ENCODE measurements around the gene IFRD2.
"Not testable (repeated sequence)": the region's sequence is repeated elsewhere in the genome, so short reads cannot be mapped to it uniquely, and the experiment has no call there.

IFRD2 gene

GRCh38 chr3:50300681-50301254 lies 8.5 kb upstream of the IFRD2 start:
- DNase-seq, result no peak

DNA sequence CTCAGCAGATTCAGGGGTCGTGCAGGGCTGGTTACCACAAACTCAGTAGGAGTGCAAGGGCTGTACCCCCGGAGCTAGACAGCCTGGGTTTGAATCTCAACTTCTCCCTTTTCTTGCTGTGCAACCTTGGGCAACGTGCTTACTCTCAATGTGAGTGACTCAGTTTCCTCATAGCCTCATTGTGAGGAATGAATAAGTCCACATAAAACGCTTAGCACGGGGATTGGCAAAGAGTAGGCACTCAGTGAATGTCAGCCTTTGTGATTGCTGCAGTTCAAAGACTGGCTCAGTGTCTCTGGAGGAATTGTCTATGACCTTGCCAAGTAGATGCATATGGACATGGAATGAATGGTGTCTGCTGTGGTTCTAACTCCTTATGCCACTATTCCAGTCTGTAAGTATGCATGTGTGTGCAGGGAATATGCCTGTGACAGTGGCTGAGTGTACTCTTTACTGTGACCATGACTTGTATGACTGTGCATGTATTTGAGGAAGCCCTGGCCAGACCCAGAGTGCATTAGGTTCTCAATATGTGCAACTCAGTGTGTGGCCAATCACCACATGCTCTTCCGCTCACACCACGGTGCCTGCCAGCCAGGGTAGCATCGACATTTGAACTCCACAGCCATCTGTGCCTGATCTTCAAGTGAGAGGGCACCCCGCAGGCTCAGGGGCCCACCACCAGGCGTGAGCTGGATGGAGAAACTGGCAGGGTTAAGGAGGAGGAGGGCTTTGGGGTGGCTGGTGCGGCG lies 7.9 kb upstream of the IFRD2 start:
- DNase-seq, result no peak

GRCh38 chr3:50299638-50299928 lies 7.4 kb upstream of the IFRD2 start:
- no peak for DNase-seq

DNA sequence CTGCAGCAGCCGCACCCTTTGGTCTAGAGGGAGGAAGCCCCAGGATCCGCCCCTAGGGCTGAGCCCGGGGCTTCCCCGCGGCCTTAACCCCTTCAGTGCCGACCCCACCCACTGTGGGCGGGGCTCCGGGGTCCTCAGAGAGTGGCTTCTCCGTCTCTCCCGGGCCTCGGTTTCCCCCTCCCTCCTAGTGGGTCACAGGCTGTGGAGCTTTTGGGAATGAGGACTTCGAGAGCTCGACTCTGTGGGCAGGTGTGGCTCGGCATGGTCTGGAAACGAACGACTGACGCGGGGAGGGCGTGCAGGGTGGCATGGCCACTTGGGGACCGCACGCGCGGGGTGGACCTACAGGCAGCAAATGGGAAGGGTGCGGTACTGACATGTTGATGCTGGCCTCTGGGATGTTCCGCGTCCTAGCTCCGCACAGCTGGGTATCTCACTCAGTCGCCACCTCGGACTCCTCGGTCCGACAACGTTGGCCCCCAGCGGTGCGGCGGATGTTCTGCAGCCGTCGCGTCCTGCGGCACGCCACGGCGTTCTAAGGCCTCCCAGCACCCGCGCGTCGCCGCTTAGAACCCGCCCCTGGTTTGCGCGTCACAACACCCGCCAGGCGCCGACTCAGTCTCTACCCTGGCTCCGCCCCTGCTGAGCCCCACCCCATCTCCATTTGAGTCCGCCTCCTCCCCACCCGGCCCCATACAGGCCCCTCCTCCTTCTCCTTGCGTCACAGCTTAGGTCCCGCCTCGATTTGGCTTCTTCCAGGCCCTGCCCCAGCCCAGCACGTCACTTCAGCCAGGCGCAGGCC lies 6.8 kb upstream of the IFRD2 start, which contains the start of the genes HYAL3 and NAA80:
Gene HYAL3, minus strand, starts transcription at position 570 of the 802 bp plus-strand sequence. CDS start 3,803 bp downstream, outside the sequence.
Gene NAA80, minus strand, starts transcription at position 570 of the 802 bp plus-strand sequence. CDS start 1,942 bp downstream, outside the sequence.
- DNase-seq, result no peak

DNA sequence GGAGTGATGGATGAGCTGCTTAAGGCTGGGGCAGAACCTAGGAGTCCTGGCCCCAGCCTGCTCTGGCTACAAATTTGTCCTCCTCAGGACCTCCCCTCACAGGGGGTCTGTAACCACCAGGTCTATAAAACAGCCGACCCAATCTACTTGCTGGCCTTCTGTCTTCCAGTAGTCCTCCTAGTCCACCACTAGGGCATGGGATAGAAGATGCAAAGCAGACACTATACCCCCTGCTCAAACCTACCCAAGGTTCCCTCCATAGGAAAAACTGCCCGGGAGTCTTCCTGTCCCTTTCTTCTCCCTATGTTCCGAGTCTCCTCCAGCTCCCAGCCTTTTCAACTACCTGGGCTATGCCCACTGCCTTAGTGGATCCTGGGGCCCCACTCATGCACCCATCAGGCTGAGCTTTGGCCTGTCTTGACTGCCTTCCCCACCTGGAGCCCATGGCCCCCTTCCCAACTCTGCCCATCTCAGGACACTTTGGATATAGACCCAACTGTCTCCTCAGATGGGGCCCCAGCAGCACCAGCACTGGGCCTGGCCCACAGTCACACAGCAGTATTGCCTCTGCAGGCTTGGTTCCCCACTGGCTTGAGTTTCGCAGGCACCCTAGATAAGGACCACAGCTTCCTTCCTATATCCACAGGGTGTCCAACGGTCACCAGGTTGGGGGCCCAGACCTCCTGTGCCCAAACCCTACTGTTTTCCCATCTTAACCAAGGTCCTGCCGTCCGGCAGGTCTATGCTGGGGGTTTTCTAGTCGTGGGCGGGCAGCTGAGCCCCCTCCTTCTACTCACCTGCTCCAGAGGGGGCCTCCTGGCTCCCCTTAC lies 5.9 kb upstream of the IFRD2 start:
- no peak for DNase-seq

GRCh38 chr3:50297384-50297775 lies 5.2 kb upstream of the IFRD2 start:
- no peak for DNase-seq

DNA sequence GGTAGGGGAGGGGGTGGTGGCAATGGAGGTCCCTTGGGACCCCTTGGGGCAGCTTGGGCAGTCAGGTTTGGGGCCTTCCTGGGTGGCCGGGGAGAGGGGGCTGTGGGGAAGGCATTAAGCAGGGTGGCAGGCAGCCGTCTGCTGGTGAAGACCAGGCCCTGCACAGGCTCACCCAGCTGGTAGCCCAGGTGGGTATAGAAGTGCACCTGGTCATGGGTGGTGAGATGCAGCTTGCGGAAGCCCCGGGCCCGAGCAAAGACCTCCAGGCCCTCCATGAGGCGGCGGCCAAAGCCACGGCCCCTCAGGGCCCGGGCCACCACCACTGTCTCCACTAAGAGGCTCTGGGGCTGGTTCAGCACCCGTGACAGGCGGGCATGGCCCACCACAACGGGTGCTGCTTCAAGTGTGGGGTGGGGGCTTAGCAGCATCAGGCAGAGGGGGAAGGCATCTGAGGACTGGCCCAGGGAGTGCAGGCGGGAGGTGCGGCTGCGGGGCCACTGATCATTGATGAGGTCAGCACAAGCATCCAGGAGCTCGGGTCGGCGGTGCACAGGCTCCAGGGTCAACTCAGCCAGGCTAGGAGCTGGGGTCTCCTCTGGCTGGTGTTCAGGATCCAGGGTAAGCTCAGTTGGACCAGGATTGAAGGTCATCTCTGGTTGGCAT lies 4.6 kb upstream of the IFRD2 start:
- DNase-seq, result no peak

DNA sequence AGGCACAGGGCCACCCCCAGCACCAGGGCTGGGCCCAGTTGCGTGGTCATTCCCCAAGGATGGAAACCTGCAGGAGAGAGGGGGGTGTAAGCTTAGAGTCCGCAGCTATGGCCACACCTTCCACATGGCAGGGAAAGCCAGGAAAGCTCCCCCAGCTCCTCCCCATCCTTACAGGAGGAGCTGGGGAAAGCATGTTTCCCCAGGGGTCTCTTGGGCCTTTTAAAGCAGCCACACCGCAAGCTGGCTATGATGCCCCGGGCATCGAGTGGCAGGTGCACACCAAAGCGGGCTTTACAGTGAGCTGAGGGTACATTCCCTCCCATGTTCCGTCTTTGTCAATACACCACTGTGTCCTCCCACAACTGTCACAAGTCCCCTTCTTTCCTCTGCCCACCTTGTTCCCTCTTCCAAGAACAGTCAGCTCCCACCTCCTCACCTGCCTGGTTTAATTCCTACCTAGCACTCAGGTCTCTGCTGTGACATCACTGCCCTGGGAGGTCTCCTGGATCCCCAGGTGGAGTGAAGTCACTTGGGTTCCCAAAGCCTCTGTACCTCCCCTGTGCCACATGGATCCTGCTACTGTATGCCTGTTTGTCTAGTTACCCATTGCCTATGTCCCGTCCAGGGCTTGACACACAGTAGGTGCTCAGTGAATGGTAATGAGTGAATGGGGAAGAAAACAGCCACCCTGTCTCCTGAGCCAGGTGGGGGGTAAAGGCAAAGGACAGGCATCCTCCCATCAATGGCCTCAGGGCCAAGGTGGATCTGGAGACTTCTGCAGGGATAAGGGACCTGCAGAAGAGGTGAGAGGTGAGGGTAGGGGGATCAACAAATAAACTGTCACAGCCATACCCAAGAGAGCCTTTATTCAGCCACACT lies 3.6 kb upstream of the IFRD2 start:
- no peak for DNase-seq

DNA sequence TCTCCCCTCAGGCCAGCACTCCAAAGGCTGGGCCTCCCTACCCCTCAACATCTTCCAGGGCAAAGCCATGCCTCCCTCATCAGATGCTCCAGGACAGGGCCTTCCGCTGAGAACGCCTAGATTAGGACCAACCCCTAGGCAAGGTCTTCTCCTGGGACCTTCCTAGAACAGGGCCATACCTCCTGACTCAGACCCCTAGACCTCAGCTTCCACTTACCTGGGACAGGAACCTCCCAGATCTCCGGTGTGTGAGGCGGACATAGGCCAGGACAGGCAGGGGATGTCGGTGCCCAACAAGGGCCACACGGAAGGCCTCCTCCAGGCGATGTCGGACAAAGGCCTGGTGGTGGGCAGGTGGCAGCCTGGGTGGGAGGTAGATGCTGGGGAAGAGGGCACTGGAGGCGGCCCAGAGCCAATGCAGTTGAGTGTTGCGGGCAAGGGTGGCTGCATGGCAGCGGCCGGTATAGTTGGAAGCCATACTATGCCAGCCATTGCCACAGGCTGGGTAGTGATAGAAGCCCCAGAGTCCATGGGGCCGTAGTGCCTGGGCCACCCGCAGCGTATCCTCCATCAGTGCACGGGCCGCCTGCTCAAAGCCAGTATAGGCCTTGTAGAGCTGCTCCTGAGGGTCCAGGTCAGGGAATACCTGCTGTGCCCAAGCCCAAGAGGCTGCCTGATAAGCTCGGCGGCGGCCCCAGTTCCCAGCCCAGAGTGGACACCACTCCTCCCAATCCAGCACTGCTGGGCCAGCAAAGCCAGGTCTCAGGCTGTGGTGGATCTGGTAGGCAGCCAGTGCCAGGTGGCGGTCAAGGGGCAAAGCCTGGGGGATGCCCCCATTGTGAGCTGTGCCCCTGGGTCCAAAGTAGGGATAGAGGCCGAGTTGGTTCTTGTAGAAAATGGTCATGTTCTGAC lies 2.5 kb upstream of the IFRD2 start:
- no peak for DNase-seq

DNA sequence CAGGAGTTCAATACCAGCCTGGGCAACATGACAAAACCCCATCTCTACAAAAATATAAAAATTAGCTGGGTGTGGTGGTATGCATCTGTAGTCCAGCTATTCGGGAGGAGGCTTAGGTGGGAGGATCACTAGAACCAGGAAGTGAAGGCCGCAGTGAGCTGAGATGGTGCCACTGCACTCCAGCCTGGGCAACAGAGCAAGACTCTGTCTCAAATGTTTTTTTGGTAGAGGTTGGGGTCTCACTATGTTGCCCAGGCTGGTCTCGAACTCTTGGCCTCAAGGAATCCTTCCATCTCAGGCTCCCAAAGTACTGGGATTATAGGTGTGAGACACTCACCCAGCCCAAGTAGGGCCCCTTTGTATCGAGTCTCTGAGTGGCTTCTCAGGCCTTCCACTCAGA lies 1.9 kb upstream of the IFRD2 start:
- DNase-seq, result no peak

GRCh38 chr3:50293079-50293801 lies 1.0 kb upstream of the IFRD2 start:
- no peak for DNase-seq

- no peak for DNase-seq
These were observed 2.0 kb downstream of the IFRD2 start for GRCh38 chr3:50290161-50290641.

DNA sequence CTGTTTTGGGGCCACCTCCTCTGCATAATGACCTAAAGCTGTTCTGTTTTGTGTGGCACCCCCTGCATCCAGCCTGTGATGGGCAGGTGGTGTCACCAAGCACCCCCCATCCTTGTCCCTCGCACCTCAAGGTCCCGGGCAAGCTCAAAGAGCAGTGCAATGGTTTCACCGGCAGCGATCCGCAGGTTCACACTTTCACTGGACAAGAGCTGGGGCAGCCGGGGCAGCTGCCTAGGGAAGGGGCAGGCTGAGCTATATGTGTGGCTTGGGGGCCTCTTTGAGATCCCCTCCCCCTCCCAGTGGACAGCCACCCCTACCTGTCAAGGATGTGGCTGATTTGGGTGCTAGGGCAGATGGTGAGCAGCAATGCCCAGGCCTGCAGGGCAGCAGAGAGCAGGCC lies 3.1 kb downstream of the IFRD2 start:
- DNase-seq, result no peak

DNA sequence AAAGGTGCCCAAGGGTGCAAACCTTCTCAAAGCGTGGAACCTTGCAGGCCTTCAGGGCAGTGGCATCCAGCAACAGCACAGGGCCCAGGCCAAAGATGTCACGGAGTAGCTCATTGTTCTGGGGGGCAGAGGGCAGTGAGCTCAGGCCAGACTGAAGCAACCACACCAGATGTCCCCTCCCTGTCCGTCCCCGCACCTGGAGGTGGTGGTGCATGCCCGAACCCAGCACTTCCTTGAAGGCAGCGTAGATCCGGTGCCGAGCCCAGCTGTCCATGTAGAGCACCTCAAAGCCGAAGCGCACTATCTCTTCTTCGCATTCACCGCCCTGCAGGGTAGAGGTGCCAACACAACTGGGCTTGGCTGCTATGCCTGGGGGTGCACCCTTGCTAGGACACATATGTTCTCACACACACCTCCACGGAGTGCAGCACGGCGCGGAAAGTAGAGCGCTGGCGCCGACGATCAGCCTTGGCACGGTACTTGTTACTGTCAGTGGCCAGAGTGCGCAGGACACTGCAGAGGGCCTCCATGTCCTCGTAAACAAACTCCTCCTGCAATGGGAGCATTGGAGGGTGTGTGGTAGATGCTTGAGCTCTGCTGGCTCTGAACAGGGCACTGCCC lies 3.7 kb downstream of the IFRD2 start:
- DNase-seq, result no peak

- no peak for DNase-seq
These were observed 5.0 kb downstream of the IFRD2 start for GRCh38 chr3:50287262-50287661.

DNA sequence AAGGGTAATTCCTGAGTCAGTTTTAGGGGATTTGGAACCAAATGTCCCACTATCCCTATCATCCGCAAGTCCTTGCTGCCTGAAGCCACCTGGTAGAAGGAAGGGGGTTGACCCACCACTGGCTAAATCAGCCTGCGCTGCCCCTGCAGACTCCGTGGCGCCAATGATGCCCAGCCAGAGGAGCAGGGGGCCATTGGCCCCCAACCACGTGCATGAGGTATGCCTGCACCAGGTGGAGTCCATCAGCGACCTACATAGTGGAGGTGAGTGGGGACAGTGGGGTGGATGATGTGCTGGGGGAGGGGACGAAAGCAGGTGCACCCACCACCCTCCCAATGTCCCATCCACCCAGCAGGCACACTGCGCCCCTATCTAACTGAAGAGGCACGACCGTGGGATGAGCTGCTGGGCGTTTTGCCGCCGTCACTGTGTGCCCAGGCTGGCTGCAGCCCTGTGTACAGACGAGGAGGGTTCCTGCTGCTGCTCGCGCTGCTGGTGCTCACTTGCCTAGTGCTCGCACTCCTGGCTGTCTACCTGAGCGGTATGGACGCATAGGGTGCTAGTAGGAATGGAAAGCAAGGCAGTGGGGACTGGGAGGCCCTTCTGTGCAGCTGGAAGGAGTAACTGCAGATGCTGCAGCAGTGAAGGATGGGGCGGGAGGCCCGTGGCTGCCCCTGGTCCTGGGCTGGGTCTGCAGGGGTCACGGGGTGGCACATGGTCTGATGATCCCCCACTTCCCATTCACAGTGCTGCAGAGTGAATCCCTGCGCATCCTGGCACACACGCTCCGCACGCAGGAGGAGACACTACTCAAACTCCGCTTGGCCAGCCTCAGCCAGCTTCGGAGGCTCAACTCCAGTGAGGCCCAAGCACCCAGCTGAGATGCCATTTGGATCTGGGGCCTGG lies 5.7 kb downstream of the IFRD2 start:
- no peak for DNase-seq

DNA sequence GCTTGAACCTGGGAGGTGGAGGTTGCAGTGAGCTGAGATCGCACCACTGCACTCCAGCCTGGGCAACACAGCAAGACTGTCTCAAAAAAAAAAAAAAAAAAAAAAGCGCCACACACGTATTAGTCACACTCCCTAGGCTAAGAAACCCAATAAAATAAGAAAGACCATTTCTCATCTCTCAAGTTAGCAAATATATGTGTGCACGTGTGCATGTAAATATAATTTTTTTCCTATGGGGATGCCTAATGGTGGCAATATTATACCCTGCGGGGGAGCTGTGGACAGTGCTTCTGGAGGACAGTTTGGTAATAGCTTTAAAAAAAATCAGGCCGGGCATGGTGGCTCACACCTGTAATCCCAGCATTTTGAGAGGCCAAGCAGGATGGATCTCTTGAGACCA lies 8.1 kb downstream of the IFRD2 start:
- not testable (repeated sequence) for DNase-seq

Measured in NCI-H524 treated with DMSO at 0.1 percent for 48 hours (cell line).